Ishikawa (cell line): ENCODE measurements around the gene MCL1.

ENCODE experiments used
- CEBPB ChIP-seq: IDR thresholded peaks from 2 replicates; pipeline ENCODE4 v1.6.1; 2012
- CREB1 ChIP-seq: IDR thresholded peaks from 2 replicates; pipeline ENCODE4 v1.6.1; 2012; ENCODE audit warnings: low read depth
- EGR1 ChIP-seq: IDR thresholded peaks from 2 replicates; pipeline ENCODE4 v1.6.1; 2012
- EP300 ChIP-seq: IDR thresholded peaks from 2 replicates; pipeline ENCODE4 v1.6.1; 2012; ENCODE audit warnings: borderline replicate concordance
- FOXM1 ChIP-seq: IDR thresholded peaks from 2 replicates; pipeline ENCODE4 v1.6.1; 2012; ENCODE audit warnings: low read depth, borderline replicate concordance
- MAX ChIP-seq: IDR thresholded peaks from 2 replicates; pipeline ENCODE4 v1.6.1; 2012
- NFIC ChIP-seq: IDR thresholded peaks from 2 replicates; pipeline ENCODE4 v1.6.1; 2012
- RAD21 ChIP-seq: IDR thresholded peaks from 2 replicates; pipeline ENCODE4 v1.6.1; 2012; ENCODE audit warnings: low read depth
- REST ChIP-seq: IDR thresholded peaks from 2 replicates; pipeline ENCODE4 v1.6.1; 2012; ENCODE audit warnings: low read depth, mild to moderate bottlenecking
- TAF1 ChIP-seq: IDR thresholded peaks from 2 replicates; pipeline ENCODE4 v1.6.1; 2012; ENCODE audit warnings: low read depth, mild to moderate bottlenecking
- TCF12 ChIP-seq: IDR thresholded peaks from 2 replicates; pipeline ENCODE4 v1.6.1; 2012; ENCODE audit warnings: low read depth
- TEAD4 ChIP-seq: IDR thresholded peaks from 2 replicates; pipeline ENCODE4 v1.6.1; 2012
- USF1 ChIP-seq: IDR thresholded peaks from 2 replicates; pipeline ENCODE4 v1.6.1; 2012
- YY1 ChIP-seq: IDR thresholded peaks from 2 replicates; pipeline ENCODE4 v1.6.1; 2012; ENCODE audit warnings: low read depth
- ZBTB7A ChIP-seq: IDR thresholded peaks from 2 replicates; pipeline ENCODE4 v1.6.1; 2012; ENCODE audit warnings: low read depth

Gene MCL1

GRCh38 chr1:150615346-150616201 lies 36.2 kb upstream of the MCL1 start:
- TF ChIP-seq CREB1 (no peak), REST (no peak), RAD21 (no peak), CEBPB (no peak), ZBTB7A (no peak), EGR1 (no peak), EP300 (no peak), YY1 (no peak), TEAD4 (no peak)

- no peak for TF ChIP-seq YY1
- TF ChIP-seq FOXM1, result no peak
- no peak for TF ChIP-seq CEBPB
- no peak for TF ChIP-seq USF1
- no peak for TF ChIP-seq EP300
- TF ChIP-seq TAF1, result no peak
- TF ChIP-seq NFIC, result no peak
- TF ChIP-seq ZBTB7A, result no peak
- no peak for TF ChIP-seq REST
These were observed 33.9 kb upstream of the MCL1 start for GRCh38 chr1:150613061-150613920.

DNA sequence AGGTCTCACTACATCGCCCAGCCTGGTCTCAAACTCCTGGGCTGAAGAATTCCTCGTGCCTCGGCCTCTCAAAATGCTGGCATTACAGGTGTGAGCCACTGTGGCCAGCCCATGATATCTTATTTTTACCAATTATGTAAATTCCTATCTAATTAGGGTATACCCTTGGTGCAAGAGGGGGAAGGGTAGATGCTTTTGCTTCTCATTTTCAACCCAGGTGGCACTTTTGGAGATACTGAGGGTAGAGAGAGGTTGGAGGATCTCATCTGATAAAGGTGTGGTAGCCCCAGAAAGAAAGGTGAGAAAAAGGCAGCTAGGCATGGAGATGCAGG lies 32.6 kb upstream of the MCL1 start:
- TF ChIP-seq TAF1 (no peak), MAX (no peak), FOXM1 (no peak), CEBPB (no peak), CREB1 (no peak), NFIC (no peak), RAD21 (no peak), TEAD4 (no peak)

DNA sequence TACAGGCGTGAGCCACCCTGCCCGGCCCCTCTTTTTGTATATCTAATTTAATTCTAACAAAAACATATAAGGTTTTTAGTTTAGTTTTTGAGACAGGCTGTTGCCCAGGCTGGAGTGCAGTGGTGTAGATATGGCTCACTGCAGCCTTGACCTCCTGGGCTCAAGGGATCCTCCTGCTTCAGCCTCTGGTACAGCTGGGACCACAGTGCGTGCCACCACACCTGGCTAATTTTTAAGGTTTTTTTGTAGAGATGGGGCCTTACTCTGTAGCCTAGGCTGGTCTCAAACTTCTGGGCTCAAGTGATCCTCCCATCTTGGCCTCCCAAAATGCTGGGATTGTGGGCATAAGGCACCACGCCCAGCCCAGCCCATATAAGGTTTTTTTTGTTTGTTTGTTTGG lies 31.2 kb upstream of the MCL1 start:
- no peak for TF ChIP-seq EP300
- TF ChIP-seq TCF12, result no peak
- TF ChIP-seq RAD21, result no peak
- no peak for TF ChIP-seq TEAD4
- TF ChIP-seq YY1, result no peak
- TF ChIP-seq EGR1, result no peak
- no peak for TF ChIP-seq CEBPB
- no peak for TF ChIP-seq MAX
- TF ChIP-seq REST, result no peak
- no peak for TF ChIP-seq TAF1
- no peak for TF ChIP-seq NFIC
- TF ChIP-seq ZBTB7A, result no peak
- no peak for TF ChIP-seq USF1
